ENCODE results near the gene SMAD7.

GRCh38 chr18:48956356-48956755 is 5.6 kb upstream of the SMAD7 start:
- TF ChIP-seq CTCF (conservative IDR thresholded peaks at IDR 0.05) = no peak
- no peak for TF ChIP-seq ZFX (IDR thresholded peaks at IDR 0.05)
